ENCODE data around the gene CHRNA5. TPM values are rescaled to one million over a fixed set of nuclear protein-coding genes. Genes with fewer than 3 reads are reported as not detected.

CHRNA5 gene
- total RNA-seq, 1 donor from 2014 or later, result 4.8 TPM

- no peak for DNase-seq
Measured at GRCh38 chr15:78640527-78641101, 75.3 kb downstream of the CHRNA5 start.

- DNase-seq, result no peak
Measured at GRCh38 chr15:78641102-78641748, 75.9 kb downstream of the CHRNA5 start, which contains the start of gene CHRNB4. Gene CHRNB4 (minus strand): TSS chr15:78641210. CDS start chr15:78641133, 77 bp downstream.

- DNase-seq, result no peak
Measured at GRCh38 chr15:78641749-78642275, 76.5 kb downstream of the CHRNA5 start.

GRCh38 chr15:78642331-78642730 lies 77.0 kb downstream of the CHRNA5 start:
- no peak for DNase-seq

Small RNA genes within 50 kb of the gene (small RNA-seq; reads per million reads assigned to genes)
- gene AC067863.2, result not detected

Other genes starting within 250 kb of the CHRNA5 start
- 10.5 TPM for gene CRABP1, start 225.2 kb upstream of the CHRNA5 start, total RNA-seq
- gene IREB2, start 127.3 kb upstream of the CHRNA5 start, total RNA-seq, result 76.9 TPM
- gene HYKK, start 57.9 kb upstream of the CHRNA5 start, total RNA-seq, result 1.2 TPM
- gene PSMA4, start 25.1 kb upstream of the CHRNA5 start, total RNA-seq, result 121 TPM
- 0.31 TPM for gene CHRNA3, start 55.5 kb downstream of the CHRNA5 start, total RNA-seq
- 1.1 TPM for gene CHRNB4, start 75.7 kb downstream of the CHRNA5 start, total RNA-seq
- 5.9 TPM for gene ADAMTS7, start 245.9 kb downstream of the CHRNA5 start, total RNA-seq